ENCODE data around the gene TTC38. TPM values are rescaled to one million over a fixed set of nuclear protein-coding genes. Genes with fewer than 3 reads are reported as not detected.

TTC38 gene
- total and polyA plus RNA-seq, 3 donors from 2014 or later, result 15.7 to 44.2 (median 36.4) TPM

DNA sequence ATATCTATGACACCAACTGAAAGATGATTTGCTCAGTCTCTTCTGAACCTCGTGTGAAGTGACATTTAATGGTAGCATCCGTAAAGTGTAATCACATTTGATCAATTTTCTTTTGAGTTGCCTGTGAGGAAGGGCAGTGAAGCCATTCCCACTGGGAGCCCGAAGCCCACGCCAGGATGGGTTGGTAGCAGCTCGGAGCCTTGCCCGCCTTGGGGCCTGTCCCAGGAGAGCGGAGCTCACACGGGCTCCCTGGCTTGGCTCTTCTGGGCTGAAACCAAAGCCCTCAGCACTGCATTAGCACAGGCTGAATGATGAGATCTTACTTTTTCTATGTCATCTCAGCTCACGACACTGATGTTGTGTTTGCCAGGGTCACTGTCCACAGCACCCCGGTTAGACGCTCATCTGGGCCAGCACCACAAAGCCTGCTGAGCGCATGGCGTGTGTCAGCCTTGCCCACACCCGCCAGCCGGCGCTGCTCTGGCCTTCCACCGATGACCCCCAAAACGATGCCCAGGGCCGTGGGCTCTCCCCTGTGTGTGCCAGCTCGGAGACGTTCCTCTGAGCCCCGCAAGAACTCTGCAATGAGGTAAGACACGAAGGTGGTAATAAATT is 58.4 kb downstream of the TTC38 start:
- no peaks in the 10 kb centered on the region for H3K36me3 ChIP-seq (ENCODE audit: low read depth, missing control alignments)
- no peak for TF ChIP-seq POLR2A (IDR thresholded peaks at IDR 0.05)
- no peak for TF ChIP-seq CTCF (IDR thresholded peaks at IDR 0.05)
- DNase-seq, result no peak
- no peaks in the 10 kb centered on the region for H3K4me1 ChIP-seq
- no peaks in the 10 kb centered on the region for H3K9me3 ChIP-seq
- H3K27ac ChIP-seq, result no peak overlapping the region
- H3K4me3 ChIP-seq, result no peak overlapping the region
- H3K27me3 ChIP-seq, result no peaks in the 10 kb centered on the region
- intact Hi-C loops (cut with DNase I; ENCODE audit: low total_unique reads), result no loop called here
- 92 to 96% methylated on average over 21 to 23 of the region's 23 CpGs for WGBS, 2 donors

- no peaks in the 10 kb centered on the region for H3K27me3 ChIP-seq
- H3K36me3 ChIP-seq (ENCODE audit: low read depth, missing control alignments), result no peaks in the 10 kb centered on the region
- WGBS, 2 donors, result 93 to 95% methylated on average over 10 to 13 of the region's 13 CpGs
These were observed 60.1 kb downstream of the TTC38 start for GRCh38 chr22:46327691-46328465.

DNA sequence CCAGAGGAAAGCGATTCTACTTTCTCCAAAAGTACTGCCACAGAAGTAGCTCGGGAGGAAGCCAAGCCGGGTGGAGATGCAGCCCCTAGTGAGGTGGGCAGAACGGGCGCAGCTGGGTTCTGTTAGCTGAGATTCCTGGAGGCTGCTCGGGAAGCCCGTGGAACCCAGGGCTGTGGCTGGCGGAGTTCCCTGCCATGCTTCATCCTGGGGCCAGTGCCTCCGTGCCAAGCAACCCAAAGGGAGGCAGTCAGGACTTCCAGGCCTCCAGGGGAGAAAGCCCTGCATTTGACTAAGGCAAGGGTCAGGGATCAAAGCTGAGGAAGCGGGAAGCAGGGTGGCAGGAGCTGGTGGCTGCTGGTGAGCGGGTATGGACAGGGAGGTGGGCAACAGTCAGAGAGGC is 61.0 kb downstream of the TTC38 start:
- DNase-seq, result no peak
- 92 to 95% methylated on average over 11 of the region's 11 CpGs for WGBS, 2 donors
- Histone ChIP-seq H3K9me3 (no peaks in the 10 kb centered on the region), H3K36me3 (ENCODE audit: low read depth, missing control alignments) (no peaks in the 10 kb centered on the region), H3K27me3 (no peaks in the 10 kb centered on the region), H3K4me3 (no peak overlapping the region), H3K4me1 (no peaks in the 10 kb centered on the region), H3K27ac (no peak overlapping the region)
- intact Hi-C loops (cut with DNase I; ENCODE audit: low total_unique reads), result no loop called here
- TF ChIP-seq CTCF (IDR thresholded peaks at IDR 0.05) (no peak), POLR2A (IDR thresholded peaks at IDR 0.05) (no peak)

More at GRCh38 chr22:46327691-46328465, 60.1 kb downstream of the TTC38 start:
- TF ChIP-seq POLR2A (IDR thresholded peaks at IDR 0.05) (no peak), CTCF (IDR thresholded peaks at IDR 0.05) (no peak)
- no peak for DNase-seq
- no peak overlapping the region for H3K27ac ChIP-seq
- H3K4me3 ChIP-seq, result no peak overlapping the region
- H3K4me1 ChIP-seq, result no peaks in the 10 kb centered on the region
- intact Hi-C loops (cut with DNase I; ENCODE audit: low total_unique reads), result no loop called here
- H3K9me3 ChIP-seq, result no peaks in the 10 kb centered on the region

- H3K4me1 ChIP-seq, result peaks cover under 1% of the 10 kb centered on the region
- 90 to 96% methylated on average over 6 to 8 of the region's 8 CpGs for WGBS, 2 donors
- intact Hi-C loops (cut with DNase I; ENCODE audit: low total_unique reads), result no loop called here
These were observed 61.8 kb downstream of the TTC38 start for GRCh38 chr22:46329616-46330015.

More at GRCh38 chr22:46329616-46330015, 61.8 kb downstream of the TTC38 start:
- Histone ChIP-seq H3K36me3 (ENCODE audit: low read depth, missing control alignments) (no peaks in the 10 kb centered on the region), H3K27me3 (no peaks in the 10 kb centered on the region), H3K4me3 (no peak overlapping the region), H3K27ac (no peak overlapping the region), H3K9me3 (no peaks in the 10 kb centered on the region)
- DNase-seq, result no peak
- TF ChIP-seq CTCF (IDR thresholded peaks at IDR 0.05) (no peak), POLR2A (IDR thresholded peaks at IDR 0.05) (no peak)

Measured in testis (tissue), 3 donors.